GM18519 (cell line): ENCODE results near the gene CYP4A11.
"Not testable (repeated sequence)": the region's sequence is repeated elsewhere in the genome, so short reads cannot be mapped to it uniquely, and the experiment has no call there.

ENCODE experiments used
- ATAC-seq: cut with Tn5 transposase; IDR thresholded peaks from one replicate; pipeline ENCODE4 v1.9.1; 2021; ENCODE audit warnings: mild to moderate bottlenecking, moderate library complexity; ENCODE audit not compliant: unreplicated experiment, low FRiP score

Gene CYP4A11

DNA sequence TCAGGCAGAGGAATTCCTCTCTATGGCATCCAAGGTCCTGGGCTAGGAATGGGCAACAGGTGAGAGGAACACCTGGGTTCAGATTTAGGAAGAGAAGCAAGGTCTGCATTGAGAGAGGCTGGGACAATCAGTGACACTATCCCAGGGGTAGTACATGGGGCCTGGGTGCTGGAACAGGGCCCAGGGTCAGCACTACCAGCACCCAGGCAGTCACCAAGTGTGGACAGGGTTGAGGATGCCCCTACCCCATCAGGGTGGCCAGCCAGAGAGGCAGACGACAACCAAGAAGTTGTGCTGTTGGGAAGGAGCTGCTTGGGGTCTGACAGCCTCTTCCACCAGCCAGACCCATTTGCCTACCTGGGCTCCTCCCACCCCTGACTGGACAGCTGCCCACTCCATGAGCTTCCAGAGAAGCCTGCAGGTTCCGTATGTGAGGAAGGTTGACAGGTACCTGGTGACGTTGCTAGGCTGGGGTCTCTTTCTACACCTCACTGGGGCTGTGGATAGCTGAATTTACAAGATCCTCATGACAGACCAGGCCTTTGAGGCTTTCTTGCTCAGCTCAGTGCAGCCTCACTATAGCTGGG, 13.9 kb downstream of the CYP4A11 start:
- no peak for ATAC-seq

DNA sequence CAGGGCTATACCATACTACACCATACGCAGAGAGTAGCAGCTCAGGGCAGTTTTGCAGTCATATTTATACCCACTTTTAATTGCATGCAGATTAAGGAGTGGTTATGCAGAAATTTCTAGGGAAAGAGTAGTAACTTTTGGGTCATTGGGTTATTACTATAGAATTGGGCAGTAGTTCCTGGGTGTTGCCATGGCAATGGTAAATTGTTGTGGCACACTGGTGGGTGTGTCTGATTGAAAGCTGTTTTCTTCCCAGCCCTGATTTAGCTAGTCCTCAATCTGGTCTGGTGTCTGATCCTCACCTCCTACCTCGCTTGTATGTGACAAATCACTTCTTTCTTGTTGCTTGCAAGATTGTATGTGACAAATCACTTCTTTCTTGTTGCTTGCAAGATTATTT, 30.5 kb downstream of the CYP4A11 start:
- no peak for ATAC-seq

GRCh38 chr1:46903481-46903880, 37.8 kb downstream of the CYP4A11 start:
- ATAC-seq: no peak

- no peak for ATAC-seq
Observed at GRCh38 chr1:46900401-46900800, 40.9 kb downstream of the CYP4A11 start.

DNA sequence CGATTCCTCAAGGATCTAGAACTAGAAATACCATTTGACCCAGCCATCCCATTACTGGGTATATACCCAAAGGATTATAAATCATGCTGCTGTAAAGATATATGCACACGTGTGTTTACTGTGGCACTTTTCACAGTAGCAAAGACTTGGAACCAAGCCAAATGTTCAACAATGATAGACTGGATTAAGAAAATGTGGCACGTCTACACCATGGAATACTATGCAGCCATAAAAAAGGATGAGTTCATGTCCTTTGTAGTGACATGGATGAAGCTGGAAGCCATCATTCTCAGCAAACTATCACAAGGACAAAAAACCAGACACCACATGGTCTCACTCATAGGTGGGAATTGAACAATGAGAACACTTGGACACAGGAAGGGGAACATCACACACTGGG, 59.6 kb downstream of the CYP4A11 start:
- ATAC-seq: not testable (repeated sequence)
